Left renal pelvis (tissue), 4 donors: ENCODE measurements around the gene DOHH. TPM values are rescaled to one million over a fixed set of nuclear protein-coding genes. Genes with fewer than 3 reads are reported as not detected.

Experiments used
- DNase-seq, 4 donors: peaks; one replicate each; pipeline ENCODE4 v3.0.0-alpha.2; 2013; ENCODE audit warnings: low read depth in 4 of 4, low spot score in 3 of 4
- polyA plus RNA-seq, 4 donors: library from polyadenylated mRNA; unstranded; fragments of 120-200 nt; gene quantifications; one replicate each; pipeline ENCODE4 v1.2.1, GENCODE V29; 2013; ENCODE audit not compliant: insufficient read length in 4 of 4

Gene DOHH
- polyA plus RNA-seq, 4 donors = 4.7 to 11.4 (median 6.2) TPM

- no peak for DNase-seq
These were observed 19.9 kb downstream of the DOHH start, which contains the start of gene SMIM24 for GRCh38 chr19:3480383-3481091. TSS of gene SMIM24 (minus strand) at chr19:3480525. CDS start at chr19:3480463, 62 bp downstream.

- DNase-seq = no peak
These were observed 20.6 kb downstream of the DOHH start for GRCh38 chr19:3479834-3480215.

GRCh38 chr19:3479177-3479833 is 21.2 kb downstream of the DOHH start:
- DNase-seq = no peak

- no peak for DNase-seq
These were observed 21.9 kb downstream of the DOHH start for GRCh38 chr19:3478409-3479176.

GRCh38 chr19:3477951-3478350 is 22.5 kb downstream of the DOHH start:
- no peak for DNase-seq

GRCh38 chr19:3477506-3477905 is 23.0 kb downstream of the DOHH start:
- no peak for DNase-seq

GRCh38 chr19:3476830-3477229 is 23.6 kb downstream of the DOHH start:
- DNase-seq = no peak

- DNase-seq = no peak
These were observed 25.0 kb downstream of the DOHH start for GRCh38 chr19:3475449-3475848.

GRCh38 chr19:3474614-3475013 is 25.9 kb downstream of the DOHH start:
- no peak for DNase-seq

GRCh38 chr19:3474010-3474409 is 26.5 kb downstream of the DOHH start:
- no peak for DNase-seq

- no peak for DNase-seq
These were observed 28.4 kb downstream of the DOHH start for GRCh38 chr19:3471954-3472655.

GRCh38 chr19:3470500-3471128 is 29.9 kb downstream of the DOHH start:
- DNase-seq = no peak

GRCh38 chr19:3469638-3470499 is 30.6 kb downstream of the DOHH start:
- no peak for DNase-seq

- no peak for DNase-seq
These were observed 32.3 kb downstream of the DOHH start for GRCh38 chr19:3468211-3468610.

- no peak for DNase-seq
These were observed 32.9 kb downstream of the DOHH start for GRCh38 chr19:3467437-3468198.

- no peak for DNase-seq
These were observed 33.8 kb downstream of the DOHH start for GRCh38 chr19:3466635-3467034.

GRCh38 chr19:3465552-3465951 is 34.9 kb downstream of the DOHH start:
- no peak for DNase-seq

- DNase-seq = no peak
These were observed 35.8 kb downstream of the DOHH start for GRCh38 chr19:3464587-3465235.
